Measurements from ENCODE around the gene RASSF5. TPM values are rescaled to one million over a fixed set of nuclear protein-coding genes. Genes with fewer than 3 reads are reported as not detected.

Gene RASSF5
- total RNA-seq, 1 experiment from 2014 or later, result 2.1 TPM

DNA sequence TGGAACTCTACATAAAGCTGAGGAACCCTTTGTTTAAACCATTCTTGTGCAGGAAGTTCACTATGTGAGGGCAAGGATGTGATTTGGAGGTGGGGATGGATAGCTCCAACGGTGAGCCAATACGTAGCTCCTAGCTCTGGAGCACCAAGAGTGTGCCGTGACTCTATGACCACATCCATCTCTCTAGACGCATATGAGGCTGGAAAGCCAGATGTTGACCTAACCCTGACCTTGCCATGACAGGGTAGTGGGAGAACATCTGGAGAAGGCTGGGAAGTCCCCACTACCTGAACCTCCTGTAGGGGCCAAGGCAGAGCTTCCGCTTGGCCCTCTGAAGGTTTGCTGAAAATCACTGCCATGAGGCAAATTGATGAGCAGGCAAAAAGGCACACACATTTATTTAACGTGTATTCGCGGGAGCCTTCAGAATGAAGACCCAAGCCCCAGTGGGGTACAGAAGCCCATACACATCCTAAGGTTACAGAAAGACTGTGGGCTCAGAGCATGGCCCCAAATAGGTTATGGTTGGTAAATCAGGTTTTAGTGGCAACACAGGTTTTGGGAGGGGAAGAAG is 61.5 kb downstream of the RASSF5 start (continued):
- TF ChIP-seq PRRX2 (CRISPR knock-in tag; IDR thresholded peaks at IDR 0.05), result no peak
- TF ChIP-seq ZMAT4 (CRISPR knock-in tag; IDR thresholded peaks at IDR 0.05), result no peak
- no peak for TF ChIP-seq SP1 (CRISPR knock-in tag; conservative IDR thresholded peaks at IDR 0.05)

GRCh38 chr1:206569556-206569955 is 62.2 kb downstream of the RASSF5 start:
- DNase-seq (ENCODE audit: low spot score) (no peak), ATAC-seq (no peak)
- peaks cover 15% of the 10 kb centered on the region for H3K4me1 Mint-ChIP-seq
- TF ChIP-seq NFE2L1 (CRISPR knock-in tag; IDR thresholded peaks at IDR 0.05) (no peak), ATF1 (CRISPR knock-in tag; IDR thresholded peaks at IDR 0.05) (no peak)
- no peaks in the 10 kb centered on the region; the same call in none of the 2 replicates for H3K27me3 Mint-ChIP-seq (ENCODE audit: low read depth)
- POLR2A ChIA-PET, result interaction anchor here (0.7 kb wide), 1 partner anchor 44 kb away, joined by 3 read pairs; no protein-coding TSS in a partner anchor
- no peak overlapping the region for H3K27ac Mint-ChIP-seq
- H3K36me3 Mint-ChIP-seq, result no peaks in the 10 kb centered on the region
- no peaks in the 10 kb centered on the region for H3K9me3 Mint-ChIP-seq
- H3K4me3 Mint-ChIP-seq, result no peak overlapping the region
- CTCF ChIA-PET, result interaction anchor here (0.8 to 3.0 kb wide), 4 partner anchors 14 to 90 kb away, joined by 3 to 14 read pairs (median 6); partner anchors contain the start of gene EIF2D

DNA sequence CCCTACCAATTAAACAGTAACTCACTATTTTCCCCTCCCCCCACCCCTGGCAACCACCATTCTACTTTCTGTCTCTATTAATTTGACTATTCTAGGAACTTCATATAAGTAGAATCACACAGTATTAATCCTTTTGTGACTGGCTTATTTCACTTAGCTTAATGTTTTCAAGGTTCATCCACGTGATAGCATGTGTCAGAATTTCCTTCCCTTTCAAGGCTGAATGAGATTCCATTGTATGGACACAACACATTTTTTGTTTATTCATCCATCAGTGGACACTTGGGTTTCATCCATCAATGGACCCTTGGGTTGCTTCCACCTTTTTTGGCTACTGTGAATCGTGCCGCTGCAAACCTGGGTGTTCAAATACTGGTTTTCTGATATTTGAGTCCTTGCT is 63.2 kb downstream of the RASSF5 start:
- no peak for DNase-seq (ENCODE audit: low spot score)
- ChIA-PET CTCF (interaction anchor here (3.0 kb wide), 1 partner anchor 13 kb away, joined by 14 read pairs; no protein-coding TSS in a partner anchor), POLR2A (interaction anchor here (0.7 kb wide), 1 partner anchor 15 kb away, joined by 3 read pairs; no protein-coding TSS in a partner anchor)
- H3K4me3 Mint-ChIP-seq, result no peak overlapping the region
- peaks cover 19% of the 10 kb centered on the region for H3K4me1 Mint-ChIP-seq
- H3K9me3 Mint-ChIP-seq, result no peaks in the 10 kb centered on the region
- no peaks in the 10 kb centered on the region; the same call in 1 of the 2 replicates for H3K27me3 Mint-ChIP-seq (ENCODE audit: low read depth)
- no peaks in the 10 kb centered on the region for H3K36me3 Mint-ChIP-seq
- no peak overlapping the region for H3K27ac Mint-ChIP-seq
- no peak for ATAC-seq
- TF ChIP-seq, protein P1, sequence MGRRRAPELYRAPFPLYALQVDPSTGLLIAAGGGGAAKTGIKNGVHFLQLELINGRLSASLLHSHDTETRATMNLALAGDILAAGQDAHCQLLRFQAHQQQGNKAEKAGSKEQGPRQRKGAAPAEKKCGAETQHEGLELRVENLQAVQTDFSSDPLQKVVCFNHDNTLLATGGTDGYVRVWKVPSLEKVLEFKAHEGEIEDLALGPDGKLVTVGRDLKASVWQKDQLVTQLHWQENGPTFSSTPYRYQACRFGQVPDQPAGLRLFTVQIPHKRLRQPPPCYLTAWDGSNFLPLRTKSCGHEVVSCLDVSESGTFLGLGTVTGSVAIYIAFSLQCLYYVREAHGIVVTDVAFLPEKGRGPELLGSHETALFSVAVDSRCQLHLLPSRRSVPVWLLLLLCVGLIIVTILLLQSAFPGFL (CRISPR knock-in tag; IDR thresholded peaks at IDR 0.05; ENCODE audit: borderline replicate concordance), result no peak
- no peak for TF ChIP-seq NFYB (CRISPR knock-in tag; conservative IDR thresholded peaks at IDR 0.05; ENCODE audit: low read depth)
- TF ChIP-seq ZNF416 (CRISPR knock-in tag; IDR thresholded peaks at IDR 0.05), result no peak
- TF ChIP-seq, protein P2, sequence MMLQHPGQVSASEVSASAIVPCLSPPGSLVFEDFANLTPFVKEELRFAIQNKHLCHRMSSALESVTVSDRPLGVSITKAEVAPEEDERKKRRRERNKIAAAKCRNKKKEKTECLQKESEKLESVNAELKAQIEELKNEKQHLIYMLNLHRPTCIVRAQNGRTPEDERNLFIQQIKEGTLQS (CRISPR knock-in tag; conservative IDR thresholded peaks at IDR 0.05), result no peak
- no peak for TF ChIP-seq AR (CRISPR knock-in tag; IDR thresholded peaks at IDR 0.05)
- TF ChIP-seq JAZF1 (CRISPR knock-in tag; IDR thresholded peaks at IDR 0.05), result no peak
- TF ChIP-seq NFATC4 (CRISPR knock-in tag; IDR thresholded peaks at IDR 0.05), result no peak
- no peak for TF ChIP-seq RORB (CRISPR knock-in tag; IDR thresholded peaks at IDR 0.05)
- no peak for TF ChIP-seq ZNF532 (CRISPR knock-in tag; IDR thresholded peaks at IDR 0.05; ENCODE audit: borderline replicate concordance)
- TF ChIP-seq ZNF138 (CRISPR knock-in tag; conservative IDR thresholded peaks at IDR 0.05), result no peak
- no peak for TF ChIP-seq ATF2 (CRISPR knock-in tag; IDR thresholded peaks at IDR 0.05; ENCODE audit: borderline replicate concordance, low read depth)
- TF ChIP-seq USF2 (CRISPR knock-in tag; IDR thresholded peaks at IDR 0.05), result no peak
- no peak for TF ChIP-seq ZNF423 (CRISPR knock-in tag; IDR thresholded peaks at IDR 0.05)
- TF ChIP-seq PRRX2 (CRISPR knock-in tag; IDR thresholded peaks at IDR 0.05), result no peak
- TF ChIP-seq CDX4 (CRISPR knock-in tag; IDR thresholded peaks at IDR 0.05; ENCODE audit: borderline replicate concordance), result no peak

Measured in WTC11 (cell line).